ENCODE data around the gene MRE11.
A peak's percentile ranks its signal among the peaks of the same experiment; 100 is the strongest.

The MRE11 gene

GRCh38 chr11:94493281-94494125, at the start of gene MRE11, which contains the start of gene ANKRD49:
Gene MRE11, minus strand, starts transcription at chr11:94493844. Its CDS starts 1,043 bp downstream, at chr11:94492801.
Gene ANKRD49, plus strand, starts transcription at chr11:94493984. Its CDS starts 2,710 bp downstream, at chr11:94496694.
- DNase-seq (ENCODE audit: low read depth in 2 of 2) = peak; percentile 88 to 91

- no peak for DNase-seq (ENCODE audit: low read depth in 2 of 2)
These were observed 45.8 kb upstream of the MRE11 start for GRCh38 chr11:94539420-94539819.

- no peak for DNase-seq (ENCODE audit: low read depth in 2 of 2)
These were observed 43.5 kb upstream of the MRE11 start for GRCh38 chr11:94537031-94537600.

GRCh38 chr11:94536386-94536785, 42.7 kb upstream of the MRE11 start:
- DNase-seq (ENCODE audit: low read depth in 2 of 2) = no peak

GRCh38 chr11:94533696-94534630, 40.3 kb upstream of the MRE11 start:
- no peak for DNase-seq (ENCODE audit: low read depth in 2 of 2)

- DNase-seq (ENCODE audit: low read depth in 2 of 2) = no peak
These were observed 39.6 kb upstream of the MRE11 start for GRCh38 chr11:94533206-94533605.

GRCh38 chr11:94532211-94532610, 38.6 kb upstream of the MRE11 start:
- no peak for DNase-seq (ENCODE audit: low read depth in 2 of 2)

- DNase-seq (ENCODE audit: low read depth in 2 of 2) = no peak
These were observed 34.9 kb upstream of the MRE11 start for GRCh38 chr11:94528551-94528950.

- no peak for DNase-seq (ENCODE audit: low read depth in 2 of 2)
These were observed 33.2 kb upstream of the MRE11 start for GRCh38 chr11:94526645-94527438.

- DNase-seq (ENCODE audit: low read depth in 2 of 2) = no peak
These were observed 32.1 kb upstream of the MRE11 start for GRCh38 chr11:94525546-94526324.

GRCh38 chr11:94524341-94524740, 30.7 kb upstream of the MRE11 start:
- no peak for DNase-seq (ENCODE audit: low read depth in 2 of 2)

GRCh38 chr11:94521684-94522083, 28.0 kb upstream of the MRE11 start:
- DNase-seq (ENCODE audit: low read depth in 2 of 2) = no peak

- no peak for DNase-seq (ENCODE audit: low read depth in 2 of 2)
These were observed 25.9 kb upstream of the MRE11 start for GRCh38 chr11:94519478-94520084.

GRCh38 chr11:94518300-94518699, 24.7 kb upstream of the MRE11 start:
- no peak for DNase-seq (ENCODE audit: low read depth in 2 of 2)

- no peak for DNase-seq (ENCODE audit: low read depth in 2 of 2)
These were observed 23.1 kb upstream of the MRE11 start for GRCh38 chr11:94516725-94517124.

GRCh38 chr11:94515398-94515797, 21.8 kb upstream of the MRE11 start:
- no peak for DNase-seq (ENCODE audit: low read depth in 2 of 2)

- no peak for DNase-seq (ENCODE audit: low read depth in 2 of 2)
These were observed 19.4 kb upstream of the MRE11 start for GRCh38 chr11:94513091-94513490.

GRCh38 chr11:94511932-94512781, 18.5 kb upstream of the MRE11 start, which contains the start of gene C11orf97:
Gene C11orf97, plus strand, starts transcription at chr11:94512461. Its CDS starts 68 bp downstream, at chr11:94512529.
- DNase-seq (ENCODE audit: low read depth in 2 of 2) = peak; percentile 41 to 47

GRCh38 chr11:94507485-94507884, 13.8 kb upstream of the MRE11 start:
- DNase-seq (ENCODE audit: low read depth in 2 of 2) = no peak

Data from stimulated activated CD4-positive, alpha-beta T cell treated with anti-CD3 and anti-CD28 coated beads, Interleukin-1b, Interleukin-23, amount 100 ng/mL, for 4 hours (primary cell).